GM21447 (cell line): ENCODE measurements around the gene CARM1.

ENCODE experiments used
- ATAC-seq: cut with Tn5 transposase; IDR thresholded peaks from one replicate; pipeline ENCODE4 v1.9.1; 2021; ENCODE audit not compliant: unreplicated experiment

Gene CARM1

DNA sequence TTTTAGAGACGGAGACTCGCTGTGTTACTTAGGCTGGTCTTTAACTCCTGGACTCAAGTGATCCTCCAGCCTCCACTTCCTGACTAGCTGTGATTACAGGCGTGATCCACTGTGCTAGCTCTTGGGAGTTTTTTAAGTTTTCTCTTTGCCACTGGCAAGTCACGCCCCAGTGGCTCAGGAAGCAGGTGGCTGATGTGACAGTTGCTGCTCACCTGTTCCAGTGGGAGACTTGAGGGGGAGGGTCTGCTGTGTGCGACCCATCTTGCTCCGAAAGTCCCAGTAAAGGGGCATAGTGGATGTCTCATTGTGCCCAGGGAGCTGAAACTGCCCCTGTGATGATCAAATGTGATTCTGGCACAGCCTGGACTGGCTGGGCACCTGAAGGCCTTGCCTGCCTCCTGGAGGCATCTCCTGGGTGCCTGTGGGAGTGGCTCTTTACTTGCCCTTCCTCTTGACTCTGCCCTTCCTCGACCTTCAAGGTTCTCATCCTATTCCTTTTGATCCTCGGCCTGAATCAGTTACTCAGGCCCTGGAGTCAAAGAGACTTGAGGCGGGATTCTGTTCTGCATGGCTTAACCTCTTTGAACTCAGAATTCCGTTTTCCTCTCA is 97.3 kb downstream of the CARM1 start:
- ATAC-seq, result peak; percentile 46

DNA sequence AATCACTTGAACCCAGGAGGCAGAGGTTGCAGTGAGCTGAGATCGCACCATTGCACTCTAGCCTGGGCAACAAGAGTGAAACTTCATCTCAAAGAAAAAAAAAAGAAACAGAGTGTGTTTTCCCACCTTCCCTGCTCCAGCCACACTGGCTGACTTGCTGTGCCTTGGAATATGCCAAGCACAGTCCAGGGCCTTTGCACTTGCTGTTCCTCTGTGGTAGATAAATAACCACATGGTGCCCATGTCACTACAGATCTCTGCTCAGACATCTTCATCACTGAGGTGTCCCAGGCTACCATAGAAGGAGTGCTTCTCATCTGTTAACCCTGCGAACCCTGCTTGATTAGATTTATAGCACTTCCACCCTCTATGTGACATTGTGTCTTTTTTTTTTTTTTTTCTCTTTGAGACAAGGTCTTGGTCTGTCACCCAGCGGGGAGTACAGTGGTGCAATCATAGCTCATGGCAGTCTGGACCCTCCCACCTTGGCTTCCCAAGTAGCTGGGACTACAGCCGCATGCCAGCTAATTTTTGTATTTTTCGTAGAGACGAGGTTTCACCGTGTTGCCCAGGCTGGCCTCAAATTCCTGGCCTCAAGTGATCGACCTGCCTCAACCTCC is 99.9 kb downstream of the CARM1 start:
- ATAC-seq, result no peak
